Cortex of kidney (tissue), 1 donor: ENCODE results near the gene GBX2.

Source experiments
- DNase-seq: peaks from one replicate; lab custom pipeline; 2025; lab: John Stamatoyannopoulos, UW

Gene GBX2

GRCh38 chr2:236117861-236118269 is 50.3 kb downstream of the GBX2 start:
- DNase-seq, result no peak

- DNase-seq, result no peak
Observed at GRCh38 chr2:236117401-236117800, 50.8 kb downstream of the GBX2 start.
